Activated naive CD4-positive, alpha-beta T cell treated with anti-CD3 and anti-CD28 coated beads, Interleukin-2, amount 50 U/mL, for 24 hours (primary cell): Measurements from ENCODE around the gene THAP6.
"Not testable (repeated sequence)": the region's sequence is repeated elsewhere in the genome, so short reads cannot be mapped to it uniquely, and the experiment has no call there.

ENCODE experiments used
- H3K27ac Mint-ChIP-seq: one replicate; pipeline ENCODE4 v1.8.0; 2021; ENCODE audit warnings: mild to moderate bottlenecking, mixed read lengths
- H3K27me3 Mint-ChIP-seq: one replicate; pipeline ENCODE4 v1.8.0; 2021; ENCODE audit warnings: mixed read lengths
- H3K36me3 Mint-ChIP-seq: one replicate; pipeline ENCODE4 v1.8.0; 2021; ENCODE audit warnings: mixed read lengths
- H3K4me1 Mint-ChIP-seq: one replicate; pipeline ENCODE4 v1.8.0; 2021; ENCODE audit warnings: mixed read lengths
- H3K4me3 Mint-ChIP-seq: one replicate; pipeline ENCODE4 v1.8.0; 2021; ENCODE audit warnings: mild to moderate bottlenecking, mixed read lengths
- H3K9me3 Mint-ChIP-seq: one replicate; pipeline ENCODE4 v1.8.0; 2021; ENCODE audit warnings: mixed read lengths

Gene THAP6, protein sequence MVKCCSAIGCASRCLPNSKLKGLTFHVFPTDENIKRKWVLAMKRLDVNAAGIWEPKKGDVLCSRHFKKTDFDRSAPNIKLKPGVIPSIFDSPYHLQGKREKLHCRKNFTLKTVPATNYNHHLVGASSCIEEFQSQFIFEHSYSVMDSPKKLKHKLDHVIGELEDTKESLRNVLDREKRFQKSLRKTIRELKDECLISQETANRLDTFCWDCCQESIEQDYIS

DNA sequence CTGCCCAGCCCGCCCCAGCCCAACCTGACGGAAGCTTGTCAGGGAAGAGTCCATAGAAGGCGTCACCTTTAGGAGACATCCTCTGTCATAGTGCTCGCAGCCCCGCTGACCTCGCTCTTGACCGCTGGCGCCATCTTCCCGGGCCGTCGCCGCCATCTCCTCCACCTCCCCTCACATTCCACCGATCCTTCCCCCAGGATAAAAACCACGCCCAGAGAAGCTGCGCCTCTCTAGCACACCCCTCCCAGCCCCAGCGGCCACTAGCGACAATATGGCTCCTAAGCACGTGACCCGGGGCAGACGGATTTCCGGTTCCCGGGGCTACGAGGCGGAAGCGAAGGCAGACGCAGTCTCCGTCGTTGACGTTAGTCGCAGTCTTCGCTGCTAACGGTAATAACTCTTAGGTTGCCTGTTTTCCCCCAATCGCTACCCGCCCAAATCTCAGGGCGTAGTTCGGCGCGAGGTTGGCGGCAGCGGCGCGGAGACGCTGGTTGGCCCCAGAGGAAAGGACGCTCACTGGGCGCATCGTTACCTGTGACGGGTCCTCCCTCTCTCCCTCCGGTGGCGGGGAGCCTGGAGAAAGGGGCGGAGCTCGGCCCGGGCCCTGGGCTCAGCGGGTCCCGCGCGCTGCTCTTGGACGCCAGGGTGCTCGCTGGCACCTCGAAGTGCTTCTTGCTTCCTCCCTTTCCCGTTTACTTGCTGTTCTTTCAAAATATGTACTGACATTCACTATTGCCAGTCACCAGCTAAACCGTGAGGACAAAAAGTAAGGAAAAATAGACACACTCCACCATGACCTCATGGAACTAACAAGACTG lies at the start of gene THAP6, which contains the start of gene RCHY1:
TSS of gene THAP6 (plus strand) at position 343 of the 818 bp plus-strand sequence. CDS start 980 bp downstream, outside the sequence.
TSS of gene RCHY1 (minus strand) at position 273 of the 818 bp plus-strand sequence. CDS start at position 156, 117 bp downstream.
- Mint-ChIP-seq H3K36me3 (peaks cover 21% of the 10 kb centered on the region), H3K27me3 (no peaks in the 10 kb centered on the region), H3K4me3 (no peak within 1 kb of the TSS), H3K4me1 (peaks cover 36% of the 10 kb centered on the region), H3K27ac (peak within 1 kb of the TSS; percentile 98), H3K9me3 (no peaks in the 10 kb centered on the region)

DNA sequence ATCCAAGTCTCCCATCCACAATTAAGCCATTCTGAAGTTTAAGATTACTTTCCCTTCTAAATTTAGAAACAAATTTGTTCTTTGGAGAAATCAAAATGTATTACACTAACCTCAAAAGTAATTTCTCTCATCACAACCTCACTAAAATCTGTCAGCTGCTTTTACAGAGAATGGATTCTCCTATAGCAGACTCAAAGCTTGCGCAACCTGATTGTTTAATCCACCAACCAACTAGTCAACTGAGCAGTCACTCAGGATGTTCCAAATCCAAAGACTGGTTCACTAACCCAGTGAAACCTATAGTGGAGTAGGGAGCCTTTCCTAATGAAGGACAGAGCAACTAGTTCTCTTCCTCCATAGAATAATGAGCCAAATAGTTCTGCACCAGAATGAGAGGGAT lies 44.4 kb upstream of the THAP6 start:
- Mint-ChIP-seq H3K4me3 (no peak overlapping the region), H3K27me3 (no peaks in the 10 kb centered on the region), H3K9me3 (peaks cover 2% of the 10 kb centered on the region), H3K27ac (peak overlapping the region; percentile 70), H3K4me1 (no peaks in the 10 kb centered on the region), H3K36me3 (peaks cover 17% of the 10 kb centered on the region)

DNA sequence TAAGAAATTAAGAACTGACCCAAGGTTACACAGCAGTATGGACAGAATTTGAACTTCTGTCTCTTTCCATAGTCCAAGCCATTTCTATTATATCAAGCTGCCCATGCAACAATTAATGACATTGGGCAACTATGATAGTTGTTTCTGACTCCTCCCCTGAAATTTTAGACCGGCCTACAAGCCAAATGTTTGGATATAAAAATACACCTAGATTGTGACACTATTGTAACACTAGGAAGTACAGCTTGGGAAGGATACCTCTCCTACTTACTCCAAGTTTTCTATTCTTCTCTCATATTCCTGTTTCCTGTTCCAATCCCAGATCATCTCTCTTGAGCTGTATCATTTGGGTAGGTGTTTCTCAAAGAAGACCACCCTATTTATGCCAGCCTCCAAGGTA lies 43.5 kb upstream of the THAP6 start:
- Mint-ChIP-seq H3K36me3 (peaks cover 25% of the 10 kb centered on the region), H3K27me3 (no peaks in the 10 kb centered on the region), H3K27ac (no peak overlapping the region), H3K9me3 (no peaks in the 10 kb centered on the region), H3K4me3 (no peak overlapping the region), H3K4me1 (no peaks in the 10 kb centered on the region)

DNA sequence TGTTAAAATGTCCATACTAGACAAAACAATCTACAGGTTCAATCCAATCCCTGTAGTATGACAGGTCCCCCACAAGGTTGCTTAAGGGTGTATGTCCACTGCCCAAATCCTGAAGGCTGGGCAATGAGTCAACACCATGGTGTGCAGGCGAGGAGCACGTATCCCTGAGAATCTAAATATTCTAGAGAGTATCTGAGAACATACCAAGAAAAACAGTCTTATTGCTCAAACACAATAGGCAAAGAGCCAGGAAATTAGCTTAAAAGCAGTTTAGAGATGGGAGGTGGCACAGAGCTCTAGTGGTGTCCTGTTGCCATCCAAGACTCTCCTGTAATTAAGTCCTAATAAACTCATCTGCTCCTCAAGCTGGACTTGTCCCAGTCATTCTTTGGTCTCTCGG lies 37.1 kb upstream of the THAP6 start:
- Mint-ChIP-seq H3K36me3 (peaks cover 64% of the 10 kb centered on the region), H3K27ac (no peak overlapping the region), H3K27me3 (no peaks in the 10 kb centered on the region), H3K4me1 (no peaks in the 10 kb centered on the region), H3K9me3 (no peaks in the 10 kb centered on the region), H3K4me3 (no peak overlapping the region)

DNA sequence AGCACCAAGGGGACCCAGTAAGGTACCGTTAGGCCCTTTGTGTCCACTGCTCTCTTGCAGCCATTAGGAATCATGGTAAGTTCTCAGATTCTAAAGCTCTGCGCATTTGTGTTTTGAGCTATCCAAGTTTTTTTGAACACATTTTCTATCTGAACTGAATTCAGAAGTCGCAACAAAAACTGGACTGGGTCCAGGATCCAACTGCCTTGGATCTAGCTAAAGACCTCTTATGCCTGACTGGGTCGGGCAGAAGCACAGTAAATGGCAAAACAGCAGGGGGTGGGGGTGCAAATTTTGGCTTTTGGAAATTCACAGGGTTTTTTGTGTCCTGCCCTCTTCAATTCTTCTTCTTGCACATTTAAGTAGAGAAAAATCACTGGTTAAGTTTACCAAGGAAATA lies 30.1 kb upstream of the THAP6 start:
- peaks cover 27% of the 10 kb centered on the region for H3K36me3 Mint-ChIP-seq
- no peaks in the 10 kb centered on the region for H3K9me3 Mint-ChIP-seq
- H3K4me1 Mint-ChIP-seq, result no peaks in the 10 kb centered on the region
- H3K4me3 Mint-ChIP-seq, result no peak overlapping the region
- no peaks in the 10 kb centered on the region for H3K27me3 Mint-ChIP-seq
- no peak overlapping the region for H3K27ac Mint-ChIP-seq

DNA sequence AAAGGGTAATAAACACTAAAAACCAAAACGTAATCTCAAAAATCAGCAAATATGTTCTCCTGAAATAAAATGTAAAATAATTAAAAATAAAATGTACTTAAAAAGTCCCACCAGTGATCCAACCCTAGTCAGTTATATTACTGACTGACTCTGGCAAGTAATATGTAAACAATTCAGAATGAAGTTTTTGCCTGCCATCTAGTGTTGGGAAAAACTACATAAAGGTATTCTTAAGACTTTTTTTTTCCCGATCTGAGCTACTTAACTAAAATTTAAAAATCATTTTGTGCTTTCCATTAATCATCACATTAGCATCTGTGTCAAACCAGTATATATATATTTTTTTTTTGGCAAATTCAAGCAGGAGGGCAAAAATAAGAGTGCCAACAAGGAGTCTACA lies 24.1 kb upstream of the THAP6 start:
- Mint-ChIP-seq H3K9me3 (no peaks in the 10 kb centered on the region), H3K36me3 (peaks cover 12% of the 10 kb centered on the region), H3K27me3 (no peaks in the 10 kb centered on the region), H3K4me3 (no peak overlapping the region), H3K4me1 (peaks cover under 1% of the 10 kb centered on the region), H3K27ac (no peak overlapping the region)

DNA sequence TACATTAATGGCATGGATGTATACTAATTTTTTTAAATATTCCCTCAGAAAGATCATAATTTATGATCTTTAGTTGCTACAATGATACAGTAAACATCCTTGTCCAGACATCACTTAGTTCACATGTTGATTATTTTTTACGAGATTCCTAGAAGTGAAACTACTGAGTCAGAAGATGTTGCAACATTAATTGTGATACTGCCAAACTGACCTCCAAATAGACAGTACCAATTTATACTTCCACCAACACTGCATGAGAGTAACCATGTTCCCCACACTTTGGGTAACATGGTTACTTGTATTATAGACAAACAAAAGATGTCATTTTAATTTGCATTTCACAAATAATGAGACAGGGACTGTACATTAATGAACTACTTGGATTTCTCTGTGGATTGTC lies 19.7 kb upstream of the THAP6 start:
- Mint-ChIP-seq H3K27ac (no peak overlapping the region), H3K36me3 (peaks cover 27% of the 10 kb centered on the region), H3K4me1 (peaks cover 38% of the 10 kb centered on the region), H3K4me3 (no peak overlapping the region), H3K27me3 (no peaks in the 10 kb centered on the region), H3K9me3 (no peaks in the 10 kb centered on the region)

DNA sequence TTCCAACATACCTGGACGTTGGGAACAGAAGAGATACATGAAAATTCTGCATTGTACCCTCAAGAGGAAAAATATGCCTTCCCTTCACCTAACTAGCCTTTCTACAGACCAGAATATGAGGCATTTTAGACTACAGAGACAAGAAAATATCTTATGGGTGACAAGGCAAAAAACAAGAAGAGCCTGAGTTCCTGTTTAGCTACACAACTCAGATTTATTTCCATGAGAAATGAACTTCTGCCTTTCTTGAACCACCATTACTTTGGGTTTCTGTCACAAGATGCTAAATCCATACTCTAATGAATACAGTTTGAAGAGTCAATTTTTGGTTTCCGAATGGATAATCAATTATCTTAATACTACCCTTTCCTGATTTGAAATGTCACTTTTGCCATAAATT lies 18.8 kb upstream of the THAP6 start:
- Mint-ChIP-seq H3K4me1 (peaks cover 43% of the 10 kb centered on the region), H3K27me3 (no peaks in the 10 kb centered on the region), H3K27ac (no peak overlapping the region), H3K9me3 (no peaks in the 10 kb centered on the region), H3K36me3 (peaks cover 27% of the 10 kb centered on the region), H3K4me3 (no peak overlapping the region)

DNA sequence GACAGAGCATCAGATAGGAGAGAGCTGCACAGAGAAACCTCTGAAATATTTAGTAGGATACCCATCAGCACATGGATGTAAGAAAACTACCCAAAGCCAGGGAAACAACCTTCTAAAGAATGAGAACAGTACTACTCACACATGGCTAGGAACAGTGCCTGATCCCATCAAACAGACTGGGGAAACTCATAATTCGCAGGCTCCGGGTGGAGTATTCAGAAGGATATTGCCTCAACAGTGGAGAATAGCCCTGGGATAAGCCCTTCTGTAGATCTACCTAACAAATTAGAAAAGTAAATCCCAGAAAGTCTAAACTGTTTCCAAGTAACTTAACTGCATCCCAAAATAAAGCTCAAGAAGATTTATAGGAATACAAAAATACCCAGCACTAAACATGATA lies 17.9 kb upstream of the THAP6 start:
- Mint-ChIP-seq H3K27ac (peak overlapping the region; percentile 47), H3K9me3 (no peaks in the 10 kb centered on the region), H3K4me1 (peaks cover 43% of the 10 kb centered on the region), H3K4me3 (no peak overlapping the region), H3K27me3 (no peaks in the 10 kb centered on the region), H3K36me3 (peaks cover 25% of the 10 kb centered on the region)

DNA sequence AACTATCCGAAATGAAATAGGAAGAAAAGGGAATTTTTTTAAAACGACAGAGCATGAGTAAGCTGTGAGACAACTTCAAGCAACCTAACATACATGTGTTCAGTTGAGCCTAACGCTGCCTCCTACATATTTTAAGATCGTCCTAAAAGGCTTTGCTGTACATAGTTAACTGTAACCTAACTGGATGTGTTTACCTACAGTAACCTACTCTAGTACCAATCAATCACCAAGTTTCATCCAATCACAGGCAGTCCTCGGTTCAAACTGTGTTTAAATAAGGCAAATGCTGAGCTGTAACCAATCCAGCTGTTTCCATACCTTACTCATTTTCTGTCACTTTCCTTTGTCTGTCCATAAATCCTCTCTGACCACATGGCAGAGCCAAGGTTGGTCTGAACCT lies 17.1 kb upstream of the THAP6 start:
- Mint-ChIP-seq H3K4me3 (no peak overlapping the region), H3K36me3 (peaks cover 25% of the 10 kb centered on the region), H3K4me1 (peaks cover 43% of the 10 kb centered on the region), H3K27me3 (no peaks in the 10 kb centered on the region), H3K27ac (no peak overlapping the region), H3K9me3 (no peaks in the 10 kb centered on the region)

DNA sequence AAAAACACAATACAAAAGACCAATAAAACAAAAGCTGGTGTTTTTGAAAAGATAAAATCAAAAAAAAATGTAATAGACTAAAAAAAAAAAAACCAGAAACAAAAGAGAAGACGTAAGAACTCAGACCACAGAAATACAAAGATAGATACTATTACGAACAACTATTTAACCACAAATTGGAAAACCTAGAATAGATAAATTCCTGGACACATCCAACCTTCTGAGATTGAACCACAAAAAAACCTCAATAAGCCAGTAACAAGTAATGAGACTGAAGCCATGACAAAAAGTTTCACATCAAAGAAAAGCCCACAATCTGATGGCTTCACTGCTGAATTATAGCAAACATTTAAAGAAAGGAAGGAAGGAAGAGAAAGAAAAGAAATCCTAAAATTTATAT lies 16.2 kb upstream of the THAP6 start:
- no peak overlapping the region for H3K27ac Mint-ChIP-seq
- no peaks in the 10 kb centered on the region for H3K9me3 Mint-ChIP-seq
- no peaks in the 10 kb centered on the region for H3K27me3 Mint-ChIP-seq
- peaks cover 25% of the 10 kb centered on the region for H3K36me3 Mint-ChIP-seq
- peaks cover 43% of the 10 kb centered on the region for H3K4me1 Mint-ChIP-seq
- no peak overlapping the region for H3K4me3 Mint-ChIP-seq

DNA sequence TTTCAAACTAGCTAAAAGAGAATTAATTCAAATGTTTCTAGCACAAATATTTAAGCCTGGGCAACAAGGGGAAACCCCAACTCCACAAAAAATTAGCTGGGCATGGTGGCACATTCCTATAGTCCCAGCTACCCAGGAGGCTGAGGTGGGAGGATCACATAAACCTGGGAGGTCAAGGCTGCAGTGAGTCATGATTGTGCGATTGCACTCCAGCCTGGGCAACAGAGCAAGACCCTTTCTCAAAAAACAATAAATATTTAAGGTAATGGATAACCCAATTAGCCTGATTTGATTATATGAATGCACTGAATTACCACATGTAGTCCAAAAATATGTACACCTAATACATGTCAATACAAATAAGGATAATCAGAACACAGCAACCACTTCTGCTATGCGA lies 14.4 kb upstream of the THAP6 start:
- Mint-ChIP-seq H3K27ac (no peak overlapping the region), H3K36me3 (peaks cover 23% of the 10 kb centered on the region), H3K4me1 (peaks cover 44% of the 10 kb centered on the region)

DNA sequence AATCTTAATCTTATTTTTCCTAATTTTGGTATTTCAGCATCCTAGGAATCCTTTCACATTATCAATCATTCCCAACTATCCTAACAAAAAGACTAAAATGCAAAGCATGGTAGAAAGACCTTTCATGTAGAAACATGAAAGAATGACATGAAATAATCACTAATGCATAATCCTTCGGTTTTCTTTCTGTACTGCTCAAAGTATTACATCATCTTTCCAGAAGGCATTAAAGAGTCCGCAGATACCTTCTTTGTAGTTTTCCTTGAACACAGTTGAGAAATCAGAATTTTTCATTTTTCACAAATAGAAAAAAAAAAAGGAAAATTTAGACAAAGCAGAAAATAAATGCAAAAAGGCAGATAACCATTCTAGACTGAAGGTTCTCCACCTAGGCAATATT lies 11.6 kb upstream of the THAP6 start:
- H3K36me3 Mint-ChIP-seq, result peaks cover 23% of the 10 kb centered on the region
- peaks cover 41% of the 10 kb centered on the region for H3K4me1 Mint-ChIP-seq
- H3K9me3 Mint-ChIP-seq, result no peaks in the 10 kb centered on the region
- no peak overlapping the region for H3K27ac Mint-ChIP-seq
- no peak overlapping the region for H3K4me3 Mint-ChIP-seq
- H3K27me3 Mint-ChIP-seq, result no peaks in the 10 kb centered on the region

More for the DNA sequence above, 14.4 kb upstream of the THAP6 start:
- Mint-ChIP-seq H3K27me3 (no peaks in the 10 kb centered on the region), H3K9me3 (no peaks in the 10 kb centered on the region), H3K4me3 (no peak overlapping the region)

DNA sequence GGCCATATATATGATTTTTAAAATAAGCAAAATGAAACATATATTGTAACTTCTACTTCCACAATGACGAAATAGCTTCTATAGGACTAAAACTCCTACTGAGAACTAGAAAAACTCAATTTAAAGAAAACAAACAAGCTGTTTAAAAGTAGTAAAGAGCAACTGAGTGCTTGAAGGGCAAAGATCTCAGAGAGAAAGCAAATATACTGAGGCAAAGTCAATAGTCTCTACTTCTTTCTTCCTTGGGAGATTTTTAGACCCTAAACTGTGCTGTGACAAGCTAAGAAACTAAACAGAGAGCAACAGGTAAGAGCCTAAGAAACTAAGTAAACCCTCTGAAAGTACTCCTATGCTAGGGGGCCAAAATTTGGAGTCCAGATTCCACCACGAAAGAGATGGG lies 8.6 kb upstream of the THAP6 start:
- no peak overlapping the region for H3K27ac Mint-ChIP-seq
- H3K4me1 Mint-ChIP-seq, result peaks cover 24% of the 10 kb centered on the region
- H3K9me3 Mint-ChIP-seq, result no peaks in the 10 kb centered on the region
- H3K4me3 Mint-ChIP-seq, result no peak overlapping the region
- peaks cover 10% of the 10 kb centered on the region for H3K36me3 Mint-ChIP-seq
- no peaks in the 10 kb centered on the region for H3K27me3 Mint-ChIP-seq

DNA sequence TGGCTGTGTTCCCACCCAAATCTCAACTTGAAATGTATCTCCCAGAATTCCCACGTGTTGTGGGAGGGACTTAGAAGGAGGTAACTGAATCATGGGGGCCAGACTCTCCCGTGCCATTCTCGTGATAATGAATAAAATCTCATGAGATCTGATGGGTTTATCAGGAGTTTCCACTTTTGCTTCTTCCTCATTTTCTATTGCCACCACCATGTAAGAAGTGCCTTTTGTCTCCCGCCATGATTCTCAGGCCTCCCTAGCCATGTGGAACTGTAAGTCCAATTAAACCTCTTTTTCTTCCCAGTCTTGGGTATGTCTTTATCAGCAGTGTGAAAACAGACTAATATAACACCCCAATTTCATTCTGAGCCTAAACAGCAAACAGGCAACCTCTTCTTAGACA lies 4.7 kb upstream of the THAP6 start:
- Mint-ChIP-seq H3K4me1 (peaks cover 24% of the 10 kb centered on the region), H3K4me3 (peak overlapping the region; percentile 60), H3K36me3 (peaks cover 15% of the 10 kb centered on the region)
- H3K27ac Mint-ChIP-seq, H3K9me3 Mint-ChIP-seq, H3K27me3 Mint-ChIP-seq: not testable (repeated sequence)

DNA sequence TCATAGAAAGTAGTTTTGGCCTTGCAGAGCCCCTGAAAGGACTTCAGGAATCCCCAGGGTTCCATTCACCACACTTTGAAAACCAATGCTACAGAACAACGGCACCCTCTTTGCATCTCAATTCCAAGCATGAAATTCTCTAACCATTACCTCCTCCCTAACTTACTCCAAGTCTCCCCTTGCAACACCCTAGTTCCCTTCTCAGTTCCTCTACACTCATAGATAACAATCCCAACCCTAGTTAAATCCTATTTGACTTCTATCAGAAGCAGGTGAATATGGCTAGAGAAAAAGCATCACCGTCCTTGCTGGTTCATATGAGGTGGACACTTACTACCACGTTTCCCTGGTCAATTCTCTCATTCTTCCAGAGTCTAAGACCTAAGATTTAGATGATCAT lies 2.4 kb upstream of the THAP6 start:
- no peak overlapping the region for H3K4me3 Mint-ChIP-seq
- peaks cover 11% of the 10 kb centered on the region for H3K36me3 Mint-ChIP-seq
- H3K9me3 Mint-ChIP-seq, result no peaks in the 10 kb centered on the region
- H3K4me1 Mint-ChIP-seq, result peaks cover 27% of the 10 kb centered on the region
- no peak overlapping the region for H3K27ac Mint-ChIP-seq
- H3K27me3 Mint-ChIP-seq, result no peaks in the 10 kb centered on the region
